ENCODE data around the gene OXCT1. TPM values are rescaled to one million over a fixed set of nuclear protein-coding genes. Genes with fewer than 3 reads are reported as not detected.

Gene OXCT1
- total and polyA plus RNA-seq, 2 of the 13 experiments (the other 11 are each of a cell fraction or from before 2014, with no cell fraction given) = 0.92 to 4.7 TPM

GRCh38 chr5:41903892-41904799, 33.9 kb upstream of the OXCT1 start, which contains the start of gene RIMOC1 (continued):
- no peak for TF ChIP-seq ZNF646 (CRISPR knock-in tag; IDR thresholded peaks at IDR 0.05)
- no peak for TF ChIP-seq SMARCC2 (IDR thresholded peaks at IDR 0.05)
- TF ChIP-seq KAT2B (IDR thresholded peaks at IDR 0.05; ENCODE audit: borderline replicate concordance, low read depth, low read length) = no peak
- peak; percentile 93 for TF ChIP-seq CREB1 (IDR thresholded peaks at IDR 0.05)
- TF ChIP-seq CREB1 (CRISPR knock-in tag; IDR thresholded peaks at IDR 0.05) = peak; percentile 97
- TF ChIP-seq ZBTB49 (CRISPR knock-in tag; IDR thresholded peaks at IDR 0.05; ENCODE audit: borderline replicate concordance) = no peak
- TF ChIP-seq, protein P1, sequence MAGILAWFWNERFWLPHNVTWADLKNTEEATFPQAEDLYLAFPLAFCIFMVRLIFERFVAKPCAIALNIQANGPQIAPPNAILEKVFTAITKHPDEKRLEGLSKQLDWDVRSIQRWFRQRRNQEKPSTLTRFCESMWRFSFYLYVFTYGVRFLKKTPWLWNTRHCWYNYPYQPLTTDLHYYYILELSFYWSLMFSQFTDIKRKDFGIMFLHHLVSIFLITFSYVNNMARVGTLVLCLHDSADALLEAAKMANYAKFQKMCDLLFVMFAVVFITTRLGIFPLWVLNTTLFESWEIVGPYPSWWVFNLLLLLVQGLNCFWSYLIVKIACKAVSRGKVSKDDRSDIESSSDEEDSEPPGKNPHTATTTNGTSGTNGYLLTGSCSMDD (CRISPR knock-in tag; IDR thresholded peaks at IDR 0.05) = no peak
- no peak for TF ChIP-seq ZNF180 (CRISPR knock-in tag; IDR thresholded peaks at IDR 0.05; ENCODE audit: borderline replicate concordance, low read depth)
- TF ChIP-seq ZNF121 (CRISPR knock-in tag; IDR thresholded peaks at IDR 0.05) = no peak
- TF ChIP-seq PAWR (CRISPR knock-in tag; IDR thresholded peaks at IDR 0.05; ENCODE audit: borderline replicate concordance) = no peak
- peak; percentile 53; the same call in 1 of the 2 replicates for TF ChIP-seq NCOR1 (IDR thresholded peaks at IDR 0.05; ENCODE audit: borderline replicate concordance, low read length)
- peak; percentile 57; the same call in 1 of the 2 replicates for TF ChIP-seq MYNN (CRISPR knock-in tag; IDR thresholded peaks at IDR 0.05; ENCODE audit: low read depth)
- TF ChIP-seq, protein P2, sequence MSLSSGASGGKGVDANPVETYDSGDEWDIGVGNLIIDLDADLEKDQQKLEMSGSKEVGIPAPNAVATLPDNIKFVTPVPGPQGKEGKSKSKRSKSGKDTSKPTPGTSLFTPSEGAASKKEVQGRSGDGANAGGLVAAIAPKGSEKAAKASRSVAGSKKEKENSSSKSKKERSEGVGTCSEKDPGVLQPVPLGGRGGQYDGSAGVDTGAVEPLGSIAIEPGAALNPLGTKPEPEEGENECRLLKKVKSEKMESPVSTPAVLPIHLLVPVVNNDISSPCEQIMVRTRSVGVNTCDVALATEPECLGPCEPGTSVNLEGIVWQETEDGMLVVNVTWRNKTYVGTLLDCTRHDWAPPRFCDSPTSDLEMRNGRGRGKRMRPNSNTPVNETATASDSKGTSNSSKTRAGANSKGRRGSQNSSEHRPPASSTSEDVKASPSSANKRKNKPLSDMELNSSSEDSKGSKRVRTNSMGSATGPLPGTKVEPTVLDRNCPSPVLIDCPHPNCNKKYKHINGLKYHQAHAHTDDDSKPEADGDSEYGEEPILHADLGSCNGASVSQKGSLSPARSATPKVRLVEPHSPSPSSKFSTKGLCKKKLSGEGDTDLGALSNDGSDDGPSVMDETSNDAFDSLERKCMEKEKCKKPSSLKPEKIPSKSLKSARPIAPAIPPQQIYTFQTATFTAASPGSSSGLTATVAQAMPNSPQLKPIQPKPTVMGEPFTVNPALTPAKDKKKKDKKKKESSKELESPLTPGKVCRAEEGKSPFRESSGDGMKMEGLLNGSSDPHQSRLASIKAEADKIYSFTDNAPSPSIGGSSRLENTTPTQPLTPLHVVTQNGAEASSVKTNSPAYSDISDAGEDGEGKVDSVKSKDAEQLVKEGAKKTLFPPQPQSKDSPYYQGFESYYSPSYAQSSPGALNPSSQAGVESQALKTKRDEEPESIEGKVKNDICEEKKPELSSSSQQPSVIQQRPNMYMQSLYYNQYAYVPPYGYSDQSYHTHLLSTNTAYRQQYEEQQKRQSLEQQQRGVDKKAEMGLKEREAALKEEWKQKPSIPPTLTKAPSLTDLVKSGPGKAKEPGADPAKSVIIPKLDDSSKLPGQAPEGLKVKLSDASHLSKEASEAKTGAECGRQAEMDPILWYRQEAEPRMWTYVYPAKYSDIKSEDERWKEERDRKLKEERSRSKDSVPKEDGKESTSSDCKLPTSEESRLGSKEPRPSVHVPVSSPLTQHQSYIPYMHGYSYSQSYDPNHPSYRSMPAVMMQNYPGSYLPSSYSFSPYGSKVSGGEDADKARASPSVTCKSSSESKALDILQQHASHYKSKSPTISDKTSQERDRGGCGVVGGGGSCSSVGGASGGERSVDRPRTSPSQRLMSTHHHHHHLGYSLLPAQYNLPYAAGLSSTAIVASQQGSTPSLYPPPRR (CRISPR knock-in tag; IDR thresholded peaks at IDR 0.05; ENCODE audit: borderline replicate concordance) = peak; percentile 69; the same call in 1 of the 2 replicates
